Glutamatergic neuron (in vitro differentiated cells): Measurements from ENCODE around the gene CYP2A7. TPM values are rescaled to one million over a fixed set of nuclear protein-coding genes. Genes with fewer than 3 reads are reported as not detected.
A peak's percentile ranks its signal among the peaks of the same experiment; 100 is the strongest.
"Not testable (repeated sequence)": the region's sequence is repeated elsewhere in the genome, so short reads cannot be mapped to it uniquely, and the experiment has no call there.

ENCODE experiments used
- DNase-seq: peaks from one replicate; pipeline ENCODE4 v3.0.0; 2022
- H3K27ac Mint-ChIP-seq: one replicate; pipeline ENCODE4 v1.8.0; 2020; ENCODE audit warnings: mild to moderate bottlenecking, mixed read lengths, inconsistent platforms; ENCODE audit not compliant: unreplicated experiment
- H3K27me3 Mint-ChIP-seq: one replicate; pipeline ENCODE4 v1.8.0; 2020; ENCODE audit warnings: mild to moderate bottlenecking, moderate library complexity, mixed read lengths, inconsistent platforms; ENCODE audit not compliant: unreplicated experiment
- H3K36me3 Mint-ChIP-seq: one replicate; pipeline ENCODE4 v1.8.0; 2020; ENCODE audit warnings: mild to moderate bottlenecking, mixed read lengths, inconsistent platforms; ENCODE audit not compliant: unreplicated experiment
- H3K4me1 Mint-ChIP-seq: one replicate; pipeline ENCODE4 v1.8.0; 2020; ENCODE audit warnings: mild to moderate bottlenecking, low read depth, mixed read lengths, inconsistent platforms; ENCODE audit not compliant: unreplicated experiment
- H3K4me3 Mint-ChIP-seq: one replicate; pipeline ENCODE4 v1.8.0; 2020; ENCODE audit warnings: mild to moderate bottlenecking, mixed read lengths, inconsistent platforms; ENCODE audit not compliant: unreplicated experiment
- H3K9me3 Mint-ChIP-seq: one replicate; pipeline ENCODE4 v1.8.0; 2020; ENCODE audit warnings: mild to moderate bottlenecking, moderate library complexity, mixed read lengths, inconsistent platforms; ENCODE audit not compliant: unreplicated experiment
- CTCF ChIP-seq: fragments of 200-600 bp; sonication (generic); IDR thresholded peaks from one replicate; pipeline ENCODE4 v1.5.0; 2021; ENCODE audit not compliant: partially characterized antibody, unreplicated experiment
- total RNA-seq: library from RNA; stranded (reverse); fragmentation: NEBNext Ultra II Directional; extraction: Animal tissue kit (Norgen Biotek cat#: 25700); gene quantifications from one replicate; pipeline ENCODE4 v1.2.1, GENCODE V29; 2021; ENCODE audit not compliant: unreplicated experiment

Gene CYP2A7
- total RNA-seq, 1 donor from 2014 or later = not detected

- TF ChIP-seq CTCF = no peak
- Mint-ChIP-seq H3K27me3 (peaks cover 6% of the 10 kb centered on the region), H3K36me3 (no peaks in the 10 kb centered on the region), H3K4me1 (no peaks in the 10 kb centered on the region), H3K4me3 (no peak overlapping the region), H3K9me3 (peaks cover under 1% of the 10 kb centered on the region), H3K27ac (no peak overlapping the region)
- no peak for DNase-seq
Measured at GRCh38 chr19:40872209-40872608, 9.8 kb downstream of the CYP2A7 start.

- Mint-ChIP-seq H3K36me3 (no peaks in the 10 kb centered on the region), H3K27ac (no peak overlapping the region), H3K4me1 (no peaks in the 10 kb centered on the region), H3K9me3 (no peaks in the 10 kb centered on the region), H3K27me3 (no peaks in the 10 kb centered on the region), H3K4me3 (no peak overlapping the region)
- no peak for TF ChIP-seq CTCF
- no peak for DNase-seq
Measured at GRCh38 chr19:40867701-40868100, 14.3 kb downstream of the CYP2A7 start.

- H3K4me3 Mint-ChIP-seq, H3K27me3 Mint-ChIP-seq, H3K27ac Mint-ChIP-seq, H3K4me1 Mint-ChIP-seq, DNase-seq, H3K36me3 Mint-ChIP-seq, H3K9me3 Mint-ChIP-seq: not testable (repeated sequence)
Measured at GRCh38 chr19:40864739-40865496, 17.1 kb downstream of the CYP2A7 start.

GRCh38 chr19:40862785-40863184 is 19.2 kb downstream of the CYP2A7 start:
- H3K27me3 Mint-ChIP-seq = no peaks in the 10 kb centered on the region
- no peak overlapping the region for H3K4me3 Mint-ChIP-seq
- no peak overlapping the region for H3K27ac Mint-ChIP-seq
- no peak for TF ChIP-seq CTCF
- H3K36me3 Mint-ChIP-seq = no peaks in the 10 kb centered on the region
- H3K9me3 Mint-ChIP-seq = no peaks in the 10 kb centered on the region
- DNase-seq = no peak
- H3K4me1 Mint-ChIP-seq = no peaks in the 10 kb centered on the region

- no peak for DNase-seq
- Mint-ChIP-seq H3K36me3 (no peaks in the 10 kb centered on the region), H3K27me3 (no peaks in the 10 kb centered on the region), H3K9me3 (no peaks in the 10 kb centered on the region), H3K27ac (no peak overlapping the region), H3K4me1 (no peaks in the 10 kb centered on the region), H3K4me3 (no peak overlapping the region)
- peak; percentile 22 for TF ChIP-seq CTCF
Measured at GRCh38 chr19:40862333-40862732, 19.7 kb downstream of the CYP2A7 start.
